ENCODE results near the gene OSBPL2. TPM values are rescaled to one million over a fixed set of nuclear protein-coding genes. Genes with fewer than 3 reads are reported as not detected.
A peak's percentile ranks its signal among the peaks of the same experiment; 100 is the strongest.

OSBPL2 gene
- total RNA-seq, 1 donor from 2014 or later: 39.0 TPM

GRCh38 chr20:62302341-62303061 is 64.2 kb downstream of the OSBPL2 start, which contains the start of gene ADRM1:
ADRM1 (plus strand) TSS chr20:62302997; CDS start chr20:62303569, 572 bp downstream.
- peak; percentile 97 for DNase-seq

- no peak for DNase-seq
These were observed 64.7 kb downstream of the OSBPL2 start for GRCh38 chr20:62303062-62303339.

- no peak for DNase-seq
These were observed 65.3 kb downstream of the OSBPL2 start for GRCh38 chr20:62303340-62304226.

- DNase-seq: no peak
These were observed 66.2 kb downstream of the OSBPL2 start for GRCh38 chr20:62304331-62305148.

GRCh38 chr20:62305149-62305764 is 66.9 kb downstream of the OSBPL2 start:
- no peak for DNase-seq

GRCh38 chr20:62305765-62306413 is 67.6 kb downstream of the OSBPL2 start:
- no peak for DNase-seq

- DNase-seq: no peak
These were observed 68.3 kb downstream of the OSBPL2 start for GRCh38 chr20:62306414-62307187.

GRCh38 chr20:62307226-62308101 is 69.1 kb downstream of the OSBPL2 start:
- DNase-seq: no peak

- DNase-seq: no peak
These were observed 69.9 kb downstream of the OSBPL2 start for GRCh38 chr20:62308102-62308822.

GRCh38 chr20:62309198-62309944 is 71.0 kb downstream of the OSBPL2 start:
- no peak for DNase-seq

GRCh38 chr20:62309947-62310756 is 71.8 kb downstream of the OSBPL2 start:
- DNase-seq: no peak

GRCh38 chr20:62310757-62311121 is 72.4 kb downstream of the OSBPL2 start:
- DNase-seq: no peak

- DNase-seq: no peak
These were observed 72.8 kb downstream of the OSBPL2 start for GRCh38 chr20:62311150-62311549.

- DNase-seq: no peak
These were observed 73.7 kb downstream of the OSBPL2 start for GRCh38 chr20:62311832-62312661.

- DNase-seq: no peak
These were observed 74.3 kb downstream of the OSBPL2 start for GRCh38 chr20:62312662-62312977.

- no peak for DNase-seq
These were observed 74.7 kb downstream of the OSBPL2 start for GRCh38 chr20:62313021-62313420.

All from skin of body (tissue), 2 donors.